Measurements from ENCODE around the gene RRP15. TPM values are rescaled to one million over a fixed set of nuclear protein-coding genes. Genes with fewer than 3 reads are reported as not detected.

The RRP15 gene
- total RNA-seq, 1 experiment from 2014 or later, result 36.0 TPM

DNA sequence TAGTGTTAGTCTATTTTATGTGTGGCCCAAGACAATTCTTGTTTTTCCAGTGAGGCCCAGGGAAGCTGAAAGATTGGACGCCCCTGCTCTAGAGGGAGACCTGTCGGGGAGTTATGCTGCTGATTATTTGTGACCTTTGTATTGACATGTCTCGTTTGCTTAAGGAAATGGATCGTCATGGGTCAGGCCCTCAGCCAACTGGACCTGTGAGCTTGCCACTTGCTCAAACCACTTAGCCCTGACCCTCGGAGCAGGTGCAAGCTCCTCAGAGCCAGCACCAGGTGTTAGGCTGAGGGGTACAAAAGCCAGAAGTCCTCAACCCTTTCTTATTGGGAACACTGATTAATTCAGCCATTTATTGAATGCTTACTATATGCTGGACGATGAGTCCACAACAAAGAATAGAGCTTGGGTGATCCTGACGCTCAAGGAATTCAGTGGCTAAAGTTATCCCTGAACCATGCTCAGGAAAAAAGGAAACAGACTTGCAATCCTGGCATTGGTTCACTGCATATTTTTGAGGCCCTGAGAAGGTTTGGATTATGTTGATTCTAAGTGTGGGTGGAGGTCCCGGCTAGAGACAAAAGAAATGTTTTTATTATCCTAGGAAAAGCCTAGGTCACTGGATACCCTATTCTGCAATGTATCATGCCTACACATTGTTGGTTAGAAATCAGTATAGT lies 79.1 kb downstream of the RRP15 start:
- ATAC-seq, result no peak
- ChIA-PET POLR2A (no interaction called here), CTCF (interaction anchor here (0.5 to 1.4 kb wide), 2 partner anchors 16 to 104 kb away, joined by 3 to 4 read pairs; no protein-coding TSS in a partner anchor)
- Mint-ChIP-seq H3K27ac (no peak overlapping the region), H3K36me3 (no peaks in the 10 kb centered on the region), H3K27me3 (ENCODE audit: low read depth) (no peaks in the 10 kb centered on the region), H3K4me3 (no peak overlapping the region), H3K9me3 (no peaks in the 10 kb centered on the region), H3K4me1 (peaks cover 25% of the 10 kb centered on the region)
- DNase-seq (ENCODE audit: low spot score), result no peak
- TF ChIP-seq, protein P1, sequence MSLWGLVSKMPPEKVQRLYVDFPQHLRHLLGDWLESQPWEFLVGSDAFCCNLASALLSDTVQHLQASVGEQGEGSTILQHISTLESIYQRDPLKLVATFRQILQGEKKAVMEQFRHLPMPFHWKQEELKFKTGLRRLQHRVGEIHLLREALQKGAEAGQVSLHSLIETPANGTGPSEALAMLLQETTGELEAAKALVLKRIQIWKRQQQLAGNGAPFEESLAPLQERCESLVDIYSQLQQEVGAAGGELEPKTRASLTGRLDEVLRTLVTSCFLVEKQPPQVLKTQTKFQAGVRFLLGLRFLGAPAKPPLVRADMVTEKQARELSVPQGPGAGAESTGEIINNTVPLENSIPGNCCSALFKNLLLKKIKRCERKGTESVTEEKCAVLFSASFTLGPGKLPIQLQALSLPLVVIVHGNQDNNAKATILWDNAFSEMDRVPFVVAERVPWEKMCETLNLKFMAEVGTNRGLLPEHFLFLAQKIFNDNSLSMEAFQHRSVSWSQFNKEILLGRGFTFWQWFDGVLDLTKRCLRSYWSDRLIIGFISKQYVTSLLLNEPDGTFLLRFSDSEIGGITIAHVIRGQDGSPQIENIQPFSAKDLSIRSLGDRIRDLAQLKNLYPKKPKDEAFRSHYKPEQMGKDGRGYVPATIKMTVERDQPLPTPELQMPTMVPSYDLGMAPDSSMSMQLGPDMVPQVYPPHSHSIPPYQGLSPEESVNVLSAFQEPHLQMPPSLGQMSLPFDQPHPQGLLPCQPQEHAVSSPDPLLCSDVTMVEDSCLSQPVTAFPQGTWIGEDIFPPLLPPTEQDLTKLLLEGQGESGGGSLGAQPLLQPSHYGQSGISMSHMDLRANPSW (CRISPR knock-in tag; conservative IDR thresholded peaks at IDR 0.05; ENCODE audit: low read depth), result no peak
- TF ChIP-seq NFATC4 (CRISPR knock-in tag; IDR thresholded peaks at IDR 0.05), result no peak

GRCh38 chr1:218365226-218365999 lies 80.3 kb downstream of the RRP15 start:
- TF ChIP-seq, protein P2, sequence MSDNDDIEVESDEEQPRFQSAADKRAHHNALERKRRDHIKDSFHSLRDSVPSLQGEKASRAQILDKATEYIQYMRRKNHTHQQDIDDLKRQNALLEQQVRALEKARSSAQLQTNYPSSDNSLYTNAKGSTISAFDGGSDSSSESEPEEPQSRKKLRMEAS (CRISPR knock-in tag; IDR thresholded peaks at IDR 0.05), result no peak
- TF ChIP-seq RORB (CRISPR knock-in tag; IDR thresholded peaks at IDR 0.05), result no peak
- no peak for ATAC-seq
- no peak for DNase-seq (ENCODE audit: low spot score)
- H3K4me3 Mint-ChIP-seq, result no peak overlapping the region
- peaks cover 21% of the 10 kb centered on the region for H3K4me1 Mint-ChIP-seq
- CTCF ChIA-PET, result interaction anchor here (0.9 to 1.4 kb wide), 2 partner anchors 105 to 1021 kb away, joined by 3 to 4 read pairs; no protein-coding TSS in a partner anchor
- POLR2A ChIA-PET, result interaction anchor here (0.5 kb wide), 1 partner anchor 254 kb away, joined by 3 read pairs; no protein-coding TSS in a partner anchor
- no peaks in the 10 kb centered on the region for H3K9me3 Mint-ChIP-seq
- H3K27me3 Mint-ChIP-seq (ENCODE audit: low read depth), result no peaks in the 10 kb centered on the region
- no peaks in the 10 kb centered on the region for H3K36me3 Mint-ChIP-seq
- no peak overlapping the region for H3K27ac Mint-ChIP-seq

- Mint-ChIP-seq H3K9me3 (no peaks in the 10 kb centered on the region), H3K27ac (no peak overlapping the region), H3K4me1 (peaks cover 20% of the 10 kb centered on the region), H3K36me3 (no peaks in the 10 kb centered on the region), H3K4me3 (no peak overlapping the region), H3K27me3 (ENCODE audit: low read depth) (no peaks in the 10 kb centered on the region)
- no peak for DNase-seq (ENCODE audit: low spot score)
- no peak for ATAC-seq
- TF ChIP-seq ZNF121 (CRISPR knock-in tag; IDR thresholded peaks at IDR 0.05), result peak; percentile 84; the same call in 1 of the 2 replicates
- TF ChIP-seq EMX1 (CRISPR knock-in tag; IDR thresholded peaks at IDR 0.05), result no peak
- ChIA-PET POLR2A (no interaction called here), CTCF (no interaction called here)
Observed at GRCh38 chr1:218366322-218367052, 81.4 kb downstream of the RRP15 start.

- H3K9me3 Mint-ChIP-seq, result no peaks in the 10 kb centered on the region
- TF ChIP-seq IRF2 (CRISPR knock-in tag; IDR thresholded peaks at IDR 0.05; ENCODE audit: borderline replicate concordance, low read depth), result no peak
- no peak for TF ChIP-seq PRRX2 (CRISPR knock-in tag; IDR thresholded peaks at IDR 0.05)
- TF ChIP-seq ZNF121 (CRISPR knock-in tag; IDR thresholded peaks at IDR 0.05), result no peak
- no peak for TF ChIP-seq JAZF1 (CRISPR knock-in tag; IDR thresholded peaks at IDR 0.05)
- no peak for TF ChIP-seq ZNF138 (CRISPR knock-in tag; conservative IDR thresholded peaks at IDR 0.05)
- no peak for TF ChIP-seq ZNF671 (CRISPR knock-in tag; IDR thresholded peaks at IDR 0.05)
- TF ChIP-seq ZNF423 (CRISPR knock-in tag; IDR thresholded peaks at IDR 0.05), result no peak
- no peak for TF ChIP-seq MXD4 (CRISPR knock-in tag; IDR thresholded peaks at IDR 0.05; ENCODE audit: borderline replicate concordance)
- TF ChIP-seq GRHL2 (CRISPR knock-in tag; IDR thresholded peaks at IDR 0.05; ENCODE audit: insufficient replicate concordance, severe bottlenecking), result no peak
- no peak for TF ChIP-seq ZNF232 (CRISPR knock-in tag; IDR thresholded peaks at IDR 0.05)
- TF ChIP-seq ETV6 (CRISPR knock-in tag; IDR thresholded peaks at IDR 0.05), result no peak
- no peak for TF ChIP-seq FOXK1 (CRISPR knock-in tag; IDR thresholded peaks at IDR 0.05)
- TF ChIP-seq KAT7 (CRISPR knock-in tag; IDR thresholded peaks at IDR 0.05; ENCODE audit: borderline replicate concordance), result no peak
- TF ChIP-seq ZNF317 (CRISPR knock-in tag; IDR thresholded peaks at IDR 0.05; ENCODE audit: borderline replicate concordance, low read depth), result no peak
- TF ChIP-seq ESRRA (CRISPR knock-in tag; IDR thresholded peaks at IDR 0.05; ENCODE audit: borderline replicate concordance), result no peak
- TF ChIP-seq ZNF512 (CRISPR knock-in tag; IDR thresholded peaks at IDR 0.05; ENCODE audit: borderline replicate concordance), result no peak
- ATAC-seq (no peak), DNase-seq (ENCODE audit: low spot score) (no peak)
- ChIA-PET POLR2A (no interaction called here), CTCF (no interaction called here)
- H3K36me3 Mint-ChIP-seq, result no peaks in the 10 kb centered on the region
- no peak overlapping the region for H3K4me3 Mint-ChIP-seq
- H3K27me3 Mint-ChIP-seq (ENCODE audit: low read depth), result no peaks in the 10 kb centered on the region
- H3K4me1 Mint-ChIP-seq, result peaks cover 16% of the 10 kb centered on the region
- no peak overlapping the region for H3K27ac Mint-ChIP-seq
Observed at GRCh38 chr1:218367118-218367517, 82.0 kb downstream of the RRP15 start.

Measured in WTC11 (cell line).